SK-N-MC (cell line): ENCODE results near the gene SF3A2.

Source experiments
- EZH2 ChIP-seq: fragments of 200-600 bp; sonication (generic); IDR thresholded peaks from one replicate; pipeline ENCODE4 v1.6.1; 2017; ENCODE audit warnings: antibody characterized with exemption
- POLR2AphosphoS5 ChIP-seq: IDR thresholded peaks from 2 replicates; pipeline ENCODE4 v1.6.1; 2012; ENCODE audit warnings: mild to moderate bottlenecking, low read depth, low read length, borderline replicate concordance

DNA sequence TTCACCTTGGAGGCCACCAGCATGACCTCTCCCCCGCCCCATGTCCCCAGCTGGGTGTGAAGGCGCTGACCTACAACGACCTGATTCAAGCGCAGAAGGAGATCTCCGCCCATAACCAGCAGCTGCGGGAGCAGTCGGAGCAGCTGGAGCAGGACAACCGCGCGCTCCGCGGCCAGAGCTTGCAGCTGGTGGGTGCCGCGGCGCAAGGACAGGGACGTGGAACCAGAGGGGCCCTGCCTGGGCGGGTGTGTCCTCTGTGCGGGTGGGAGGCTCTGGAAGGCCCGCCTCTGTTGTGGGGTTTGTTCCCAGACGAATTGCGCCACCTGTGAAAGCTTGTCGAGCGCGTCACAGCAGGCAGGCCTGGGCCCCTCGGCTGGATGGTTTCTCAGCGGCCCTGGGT, 22.8 kb upstream of the SF3A2 start:
- TF ChIP-seq POLR2AphosphoS5 (no peak), EZH2 (no peak)
